Panc1 (cell line): Measurements from ENCODE around the gene GFPT1. TPM values are rescaled to one million over a fixed set of nuclear protein-coding genes. Genes with fewer than 3 reads are reported as not detected.
A peak's percentile ranks its signal among the peaks of the same experiment; 100 is the strongest.

Source experiments
- ATAC-seq: fragments of 200-7000 bp; cut with Tn5 transposase; 2 replicates; pipeline ENCODE4 v1.9.1; 2020; ENCODE audit warnings: mild to moderate bottlenecking, moderate library complexity
- BruUV-seq: library from RNA; stranded (reverse); fragments of 400-500 nt; replicated peaks from 2 replicates; lab custom pipeline; 2021; lab: Mats Ljungman, UMichigan
- CTCF ChIA-PET: fragments of 300-600 bp; sonication (Branson Sonifier 250); formaldehyde crosslinking; loops from one replicate; lab custom pipeline; 2022; ENCODE audit warnings: antibody characterized with exemption; lab: Charles Lee
- POLR2A ChIA-PET: fragments of 300-600 bp; sonication (Branson Sonifier 250); formaldehyde crosslinking; loops from one replicate; lab custom pipeline; 2022; ENCODE audit warnings: antibody characterized with exemption; lab: Charles Lee
- DNase-seq: peaks from one replicate; pipeline ENCODE4 v3.0.0-alpha.2; 2010; ENCODE audit warnings: low read depth, low spot score
- H3K27ac ChIP-seq: 2 replicates; pipeline ENCODE4 v1.5.1; 2011; ENCODE audit warnings: mild to moderate bottlenecking, low read length, inconsistent platforms
- H3K27me3 ChIP-seq: fragments of 200-500 bp; sonication (Bioruptor generic); 2 replicates; pipeline ENCODE4 v1.6.0; 2014; ENCODE audit warnings: low read length, inconsistent platforms; ENCODE audit not compliant: control insufficient read depth, insufficient read depth
- H3K36me3 ChIP-seq: fragments of 200-500 bp; sonication (Bioruptor generic); 2 replicates; pipeline ENCODE4 v1.5.1; 2014; ENCODE audit warnings: inconsistent platforms, mild to moderate bottlenecking, low read length, moderate library complexity; ENCODE audit not compliant: control insufficient read depth, insufficient read depth
- H3K4me1 ChIP-seq: 2 replicates; pipeline ENCODE4 v1.5.1; 2011; ENCODE audit warnings: inconsistent platforms, mild to moderate bottlenecking, low read length, moderate library complexity; ENCODE audit not compliant: control insufficient read depth, insufficient read depth
- H3K4me3 ChIP-seq, 2 experiments: 2 replicates each; pipeline ENCODE4 v1.5.1; 2011 to 2012; ENCODE audit warnings: low read depth in 2 of 2, low read length in 2 of 2, mild to moderate bottlenecking in 2 of 2, inconsistent platforms in 1 of 2, moderate library complexity in 1 of 2
- H3K9me3 ChIP-seq: fragments of 200-500 bp; sonication (Bioruptor generic); 2 replicates; pipeline ENCODE4 v1.5.1; 2014; ENCODE audit warnings: low read depth, mild to moderate bottlenecking, inconsistent platforms, low read length, moderate library complexity; ENCODE audit not compliant: control insufficient read depth, insufficient read depth
- POLR2AphosphoS5 ChIP-seq: IDR thresholded peaks from 2 replicates; pipeline ENCODE4 v1.6.1; 2012; ENCODE audit warnings: mild to moderate bottlenecking, low read depth, low read length, moderate library complexity
- SIN3A ChIP-seq: IDR thresholded peaks from 2 replicates; pipeline ENCODE4 v1.6.1; 2012; ENCODE audit warnings: low read depth, mild to moderate bottlenecking, low read length, moderate library complexity, borderline replicate concordance; ENCODE audit not compliant: insufficient read depth
- TCF7L2 ChIP-seq: IDR thresholded peaks from 2 replicates; pipeline ENCODE4 v1.6.1; 2011; ENCODE audit warnings: mild to moderate bottlenecking, low read depth, low read length, inconsistent platforms
- in situ Hi-C: cut with HindIII; loops from 2 replicates; pipeline ENCODE4 v1.10.0; 2016; ENCODE audit warnings: low sequenced_read_pairs, low pct_unique_long_range_greater_than_20kb
- intact Hi-C: fragments of 100-400 bp; cut with micrococcal nuclease; formaldehyde crosslinking; loops from one replicate; pipeline ENCODE4 v1.10.0; 2022; ENCODE audit not compliant: unreplicated experiment
- total RNA-seq: library from RNA; stranded (reverse); gene quantifications from one replicate; pipeline ENCODE4 v1.2.1, GENCODE V29; 2021; ENCODE audit not compliant: unreplicated experiment
- TF ChIP-seq, protein P1 (sequence below), 2 experiments: IDR thresholded peaks; 2 replicates each; pipeline ENCODE4 v1.6.1; 2011 to 2012; ENCODE audit warnings: low read depth in 2 of 2, control low read depth in 1 of 2, low read length in 1 of 2, mild to moderate bottlenecking in 1 of 2, moderate library complexity in 1 of 2; ENCODE audit not compliant: insufficient read depth in 1 of 2
- TF ChIP-seq, protein P2 (sequence below): fragments of 450-650 bp; IDR thresholded peaks from 2 replicates; pipeline ENCODE4 v1.5.1; 2017; ENCODE audit warnings: mild to moderate bottlenecking

Gene GFPT1
- total RNA-seq, 1 experiment from 2014 or later, result 53.0 TPM

DNA sequence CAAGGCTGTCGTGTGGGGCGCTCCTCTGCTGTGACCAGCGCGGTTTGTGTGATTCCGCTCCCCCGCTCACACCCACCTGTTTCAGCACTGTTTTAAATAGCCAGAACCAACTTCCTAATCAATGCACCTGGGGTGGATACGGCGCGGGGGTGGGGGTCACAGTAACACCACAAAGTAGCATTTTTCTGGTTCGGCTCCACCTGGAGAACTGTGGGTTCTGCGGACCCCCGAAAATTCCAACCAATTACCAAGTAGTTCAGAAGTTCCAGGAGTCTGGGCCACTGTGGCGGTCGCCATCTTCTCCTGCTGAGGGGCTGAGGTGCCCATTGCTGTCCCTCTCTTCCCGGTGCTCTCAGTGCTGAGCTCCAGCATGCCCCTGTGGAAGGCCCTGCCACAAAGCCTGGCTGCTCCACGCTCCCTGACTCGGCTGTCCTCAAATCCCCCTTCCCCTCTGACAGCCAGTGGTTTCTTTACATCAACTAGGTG is 79.4 kb downstream of the GFPT1 start:
- TF ChIP-seq TCF7L2, result no peak
- TF ChIP-seq, protein P1, sequence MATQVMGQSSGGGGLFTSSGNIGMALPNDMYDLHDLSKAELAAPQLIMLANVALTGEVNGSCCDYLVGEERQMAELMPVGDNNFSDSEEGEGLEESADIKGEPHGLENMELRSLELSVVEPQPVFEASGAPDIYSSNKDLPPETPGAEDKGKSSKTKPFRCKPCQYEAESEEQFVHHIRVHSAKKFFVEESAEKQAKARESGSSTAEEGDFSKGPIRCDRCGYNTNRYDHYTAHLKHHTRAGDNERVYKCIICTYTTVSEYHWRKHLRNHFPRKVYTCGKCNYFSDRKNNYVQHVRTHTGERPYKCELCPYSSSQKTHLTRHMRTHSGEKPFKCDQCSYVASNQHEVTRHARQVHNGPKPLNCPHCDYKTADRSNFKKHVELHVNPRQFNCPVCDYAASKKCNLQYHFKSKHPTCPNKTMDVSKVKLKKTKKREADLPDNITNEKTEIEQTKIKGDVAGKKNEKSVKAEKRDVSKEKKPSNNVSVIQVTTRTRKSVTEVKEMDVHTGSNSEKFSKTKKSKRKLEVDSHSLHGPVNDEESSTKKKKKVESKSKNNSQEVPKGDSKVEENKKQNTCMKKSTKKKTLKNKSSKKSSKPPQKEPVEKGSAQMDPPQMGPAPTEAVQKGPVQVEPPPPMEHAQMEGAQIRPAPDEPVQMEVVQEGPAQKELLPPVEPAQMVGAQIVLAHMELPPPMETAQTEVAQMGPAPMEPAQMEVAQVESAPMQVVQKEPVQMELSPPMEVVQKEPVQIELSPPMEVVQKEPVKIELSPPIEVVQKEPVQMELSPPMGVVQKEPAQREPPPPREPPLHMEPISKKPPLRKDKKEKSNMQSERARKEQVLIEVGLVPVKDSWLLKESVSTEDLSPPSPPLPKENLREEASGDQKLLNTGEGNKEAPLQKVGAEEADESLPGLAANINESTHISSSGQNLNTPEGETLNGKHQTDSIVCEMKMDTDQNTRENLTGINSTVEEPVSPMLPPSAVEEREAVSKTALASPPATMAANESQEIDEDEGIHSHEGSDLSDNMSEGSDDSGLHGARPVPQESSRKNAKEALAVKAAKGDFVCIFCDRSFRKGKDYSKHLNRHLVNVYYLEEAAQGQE (IDR thresholded peaks at IDR 0.05; ENCODE audit: insufficient read depth in 1 of 2, low read depth in 2 of 2, low read length in 1 of 2), result no peak
- TF ChIP-seq POLR2AphosphoS5, result no peak
- Histone ChIP-seq H3K4me3 (peak overlapping the region; percentile 56 to 84), H3K27ac (peak overlapping the region; percentile 84), H3K36me3 (no peaks in the 10 kb centered on the region), H3K4me1 (peaks cover 27% of the 10 kb centered on the region), H3K9me3 (no peaks in the 10 kb centered on the region; the same call in 1 of the 2 replicates), H3K27me3 (no peaks in the 10 kb centered on the region)
- intact Hi-C loops (loop anchor here (1.0 to 2.0 kb wide), 2 partner anchors 295 to 364 kb away; partner anchors contain the start of gene ANTXR1), in situ Hi-C loops (no loop called here)
- no peak for DNase-seq
- ChIA-PET CTCF (interaction anchor here (0.8 to 2.3 kb wide), 3 partner anchors 131 to 364 kb away, joined by 3 to 8 read pairs (median 3); no protein-coding TSS in a partner anchor), POLR2A (interaction anchor here (0.8 kb wide), 1 partner anchor 61 kb away, joined by 3 read pairs; no protein-coding TSS in a partner anchor)
- ATAC-seq, result no peak
- no TSS peak for BruUV-seq

DNA sequence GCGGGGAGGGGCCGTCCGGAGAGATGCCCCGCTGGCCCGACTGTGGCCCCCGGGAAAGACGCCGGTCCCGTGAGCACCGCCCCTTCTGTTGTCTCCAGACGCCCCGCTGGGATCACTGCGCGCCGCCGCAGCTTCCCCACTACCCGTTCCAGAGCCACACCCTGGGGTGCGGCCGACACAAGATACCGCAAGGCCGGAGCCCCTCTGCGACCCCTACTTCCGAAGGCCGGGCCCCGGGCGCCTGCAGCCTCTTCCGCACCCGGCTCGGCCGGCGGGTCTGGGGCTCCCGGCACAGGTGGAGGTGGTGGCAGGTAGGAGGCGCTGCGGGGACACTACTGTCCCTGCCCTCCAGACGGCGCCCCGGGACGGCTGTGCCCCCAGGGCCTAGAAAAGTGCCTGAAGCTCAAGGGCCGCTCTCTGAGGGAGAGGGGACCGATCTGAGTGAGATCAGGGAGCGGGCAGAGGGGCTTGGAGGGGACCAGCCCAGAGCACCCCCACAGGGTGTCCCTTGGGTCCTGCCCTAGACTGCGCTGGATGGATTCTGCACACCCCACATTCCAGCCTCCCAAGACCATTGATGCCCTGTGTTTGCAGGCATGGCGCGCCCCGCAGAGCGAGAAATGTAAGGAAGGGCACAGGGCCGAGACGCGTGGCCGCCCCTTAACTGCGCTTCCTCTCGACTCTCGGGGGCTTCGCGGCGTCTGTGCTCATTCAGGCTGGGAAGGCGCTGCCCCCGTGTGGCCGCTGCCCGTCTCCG is 80.0 kb downstream of the GFPT1 start:
- no peaks in the 10 kb centered on the region; the same call in 1 of the 2 replicates for H3K9me3 ChIP-seq
- TF ChIP-seq SIN3A (no peak), TCF7L2 (peak; percentile 91), POLR2AphosphoS5 (no peak; the same call in 1 of the 2 replicates)
- TF ChIP-seq, protein P1 (IDR thresholded peaks at IDR 0.05; ENCODE audit: insufficient read depth in 1 of 2, low read depth in 2 of 2, low read length in 1 of 2), result no peak
- TF ChIP-seq, protein P2, sequence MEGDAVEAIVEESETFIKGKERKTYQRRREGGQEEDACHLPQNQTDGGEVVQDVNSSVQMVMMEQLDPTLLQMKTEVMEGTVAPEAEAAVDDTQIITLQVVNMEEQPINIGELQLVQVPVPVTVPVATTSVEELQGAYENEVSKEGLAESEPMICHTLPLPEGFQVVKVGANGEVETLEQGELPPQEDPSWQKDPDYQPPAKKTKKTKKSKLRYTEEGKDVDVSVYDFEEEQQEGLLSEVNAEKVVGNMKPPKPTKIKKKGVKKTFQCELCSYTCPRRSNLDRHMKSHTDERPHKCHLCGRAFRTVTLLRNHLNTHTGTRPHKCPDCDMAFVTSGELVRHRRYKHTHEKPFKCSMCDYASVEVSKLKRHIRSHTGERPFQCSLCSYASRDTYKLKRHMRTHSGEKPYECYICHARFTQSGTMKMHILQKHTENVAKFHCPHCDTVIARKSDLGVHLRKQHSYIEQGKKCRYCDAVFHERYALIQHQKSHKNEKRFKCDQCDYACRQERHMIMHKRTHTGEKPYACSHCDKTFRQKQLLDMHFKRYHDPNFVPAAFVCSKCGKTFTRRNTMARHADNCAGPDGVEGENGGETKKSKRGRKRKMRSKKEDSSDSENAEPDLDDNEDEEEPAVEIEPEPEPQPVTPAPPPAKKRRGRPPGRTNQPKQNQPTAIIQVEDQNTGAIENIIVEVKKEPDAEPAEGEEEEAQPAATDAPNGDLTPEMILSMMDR, result peak; percentile 97
- in situ Hi-C loops (no loop called here), intact Hi-C loops (loop anchor here (1.0 to 2.0 kb wide), 2 partner anchors 294 to 364 kb away; partner anchors contain the start of gene ANTXR1)
- H3K27me3 ChIP-seq, result no peaks in the 10 kb centered on the region
- CTCF ChIA-PET, result interaction anchor here (0.8 to 2.3 kb wide), 5 partner anchors 130 to 364 kb away, joined by 3 to 8 read pairs (median 5); no protein-coding TSS in a partner anchor
- ATAC-seq, result peak; percentile 88
- no peaks in the 10 kb centered on the region for H3K36me3 ChIP-seq
- peaks cover 27% of the 10 kb centered on the region for H3K4me1 ChIP-seq
- peak; percentile 36 for DNase-seq
- H3K27ac ChIP-seq, result peak overlapping the region; percentile 84
- H3K4me3 ChIP-seq, result peak overlapping the region; percentile 56 to 84
- POLR2A ChIA-PET, result interaction anchor here (0.8 kb wide), 1 partner anchor 61 kb away, joined by 3 read pairs; no protein-coding TSS in a partner anchor
- no TSS peak for BruUV-seq
